IPS-NIHi7 (cell line): ENCODE results near the gene LCP2.
A peak's percentile ranks its signal among the peaks of the same experiment; 100 is the strongest.

Experiments used
- DNase-seq: peaks from one replicate; pipeline ENCODE4 v3.0.0; 2012; ENCODE audit warnings: mixed read lengths; ENCODE audit errors: extremely low spot score

The LCP2 gene

GRCh38 chr5:170296036-170296934 lies 1.3 kb downstream of the LCP2 start:
- no peak for DNase-seq

GRCh38 chr5:170294556-170294955 lies 3.0 kb downstream of the LCP2 start:
- no peak for DNase-seq

- no peak for DNase-seq
Measured at GRCh38 chr5:170294057-170294456, 3.5 kb downstream of the LCP2 start.

- no peak for DNase-seq
Measured at GRCh38 chr5:170293273-170293672, 4.3 kb downstream of the LCP2 start.

- no peak for DNase-seq
Measured at GRCh38 chr5:170292179-170293104, 5.1 kb downstream of the LCP2 start.

GRCh38 chr5:170290498-170290897 lies 7.1 kb downstream of the LCP2 start:
- no peak for DNase-seq

- no peak for DNase-seq
Measured at GRCh38 chr5:170289764-170290163, 7.8 kb downstream of the LCP2 start.

GRCh38 chr5:170289121-170289520 lies 8.5 kb downstream of the LCP2 start:
- DNase-seq = no peak

- no peak for DNase-seq
Measured at GRCh38 chr5:170288551-170288950, 9.0 kb downstream of the LCP2 start.

GRCh38 chr5:170288151-170288550 lies 9.4 kb downstream of the LCP2 start:
- no peak for DNase-seq

GRCh38 chr5:170287532-170287931 lies 10.0 kb downstream of the LCP2 start:
- DNase-seq = no peak

GRCh38 chr5:170286386-170286925 lies 11.1 kb downstream of the LCP2 start:
- no peak for DNase-seq

- DNase-seq = no peak
Measured at GRCh38 chr5:170285181-170285580, 12.4 kb downstream of the LCP2 start.

GRCh38 chr5:170284231-170284630 lies 13.3 kb downstream of the LCP2 start:
- DNase-seq = no peak

- no peak for DNase-seq
Measured at GRCh38 chr5:170283296-170283695, 14.3 kb downstream of the LCP2 start.

- peak; percentile 66 for DNase-seq
Measured at GRCh38 chr5:170280011-170280493, 17.5 kb downstream of the LCP2 start.

- no peak for DNase-seq
Measured at GRCh38 chr5:170279459-170279817, 18.1 kb downstream of the LCP2 start.

- DNase-seq = no peak
Measured at GRCh38 chr5:170278611-170279458, 18.7 kb downstream of the LCP2 start.

- no peak for DNase-seq
Measured at GRCh38 chr5:170277867-170278281, 19.7 kb downstream of the LCP2 start.

- DNase-seq = no peak
Measured at GRCh38 chr5:170276140-170276539, 21.4 kb downstream of the LCP2 start.

- DNase-seq = no peak
Measured at GRCh38 chr5:170275376-170275994, 22.1 kb downstream of the LCP2 start.
